CD4-positive, CD25-positive, alpha-beta regulatory T cell (primary cell): ENCODE data around the gene MASP1. TPM values are rescaled to one million over a fixed set of nuclear protein-coding genes. Genes with fewer than 3 reads are reported as not detected.

Source experiments
- ATAC-seq, 2 donors: fragments of 150-1000 bp; cut with Tn5 transposase; one replicate each; pipeline ENCODE4 v1.10.0; 2021; ENCODE audit warnings: low read depth in 2 of 2, moderate number of reproducible peaks in 2 of 2, moderate library complexity in 1 of 2
- DNase-seq, 3 donors: peaks; one replicate each; pipeline versions ENCODE4 v3.0.0 to v3.0.0-alpha.2; 2012 to 2022; ENCODE audit warnings: mixed read lengths in 1 of 3
- H3K27ac ChIP-seq: one replicate; pipeline ENCODE4 v1.7.0; 2013; ENCODE audit warnings: mild to moderate bottlenecking, low read length; ENCODE audit not compliant: insufficient read depth, poor library complexity, severe bottlenecking
- H3K27me3 ChIP-seq: one replicate; pipeline ENCODE4 v1.7.0; 2013; ENCODE audit warnings: low read length; ENCODE audit not compliant: control insufficient read depth, insufficient read depth
- H3K36me3 ChIP-seq: one replicate; pipeline ENCODE4 v1.7.0; 2013; ENCODE audit warnings: mild to moderate bottlenecking, low read length, moderate library complexity; ENCODE audit not compliant: control insufficient read depth, insufficient read depth
- H3K4me1 ChIP-seq: 2 replicates; pipeline ENCODE4 v1.7.0; 2013; ENCODE audit warnings: mild to moderate bottlenecking, low read length; ENCODE audit not compliant: insufficient read depth, control insufficient read depth, poor library complexity, severe bottlenecking
- H3K4me3 ChIP-seq: one replicate; pipeline ENCODE4 v1.7.0; 2013; ENCODE audit warnings: low read depth, mild to moderate bottlenecking, low read length, moderate library complexity
- H3K9me3 ChIP-seq, 2 experiments: 1 replicate in 1 of 2; 2 replicates in 1 of 2; pipeline ENCODE4 v1.7.0; 2013; ENCODE audit warnings: low read length in 2 of 2, mild to moderate bottlenecking in 1 of 2, moderate library complexity in 1 of 2; ENCODE audit not compliant: control insufficient read depth in 2 of 2
- H3K27ac Mint-ChIP-seq, 3 donors: one replicate each; pipeline ENCODE4 v1.8.0; 2020 to 2022; ENCODE audit warnings: mild to moderate bottlenecking in 3 of 3, mixed read lengths in 3 of 3, moderate library complexity in 2 of 3
- H3K27me3 Mint-ChIP-seq: one replicate; pipeline ENCODE4 v1.8.0; 2022; ENCODE audit warnings: mild to moderate bottlenecking, mixed read lengths
- H3K36me3 Mint-ChIP-seq: one replicate; pipeline ENCODE4 v1.8.0; 2020; ENCODE audit warnings: mixed read lengths
- H3K4me1 Mint-ChIP-seq, 4 donors: one replicate each; pipeline ENCODE4 v1.8.0; 2020 to 2022; ENCODE audit warnings: mixed read lengths in 4 of 4, mild to moderate bottlenecking in 1 of 4
- H3K4me3 Mint-ChIP-seq, 4 donors: one replicate each; pipeline ENCODE4 v1.8.0; 2020 to 2022; ENCODE audit warnings: mild to moderate bottlenecking in 4 of 4, mixed read lengths in 4 of 4, moderate library complexity in 3 of 4
- H3K9me3 Mint-ChIP-seq, 7 donors: one replicate each; pipeline ENCODE4 v1.8.0; 2020 to 2022; ENCODE audit warnings: mixed read lengths in 7 of 7, mild to moderate bottlenecking in 3 of 7, moderate library complexity in 2 of 7
- polyA plus RNA-seq, 4 donors: library from polyadenylated mRNA; unstranded; fragments of 300-500 nt; fragmentation: Illumina TruSeq; gene quantifications; one replicate each; pipeline ENCODE4 v1.2.3, GENCODE V29; 2021
- total RNA-seq: library from RNA; stranded (reverse); gene quantifications from one replicate; pipeline ENCODE4 v1.2.3, GENCODE V29; 2022

The MASP1 gene
- total and polyA plus RNA-seq, 5 donors from 2014 or later = not detected

DNA sequence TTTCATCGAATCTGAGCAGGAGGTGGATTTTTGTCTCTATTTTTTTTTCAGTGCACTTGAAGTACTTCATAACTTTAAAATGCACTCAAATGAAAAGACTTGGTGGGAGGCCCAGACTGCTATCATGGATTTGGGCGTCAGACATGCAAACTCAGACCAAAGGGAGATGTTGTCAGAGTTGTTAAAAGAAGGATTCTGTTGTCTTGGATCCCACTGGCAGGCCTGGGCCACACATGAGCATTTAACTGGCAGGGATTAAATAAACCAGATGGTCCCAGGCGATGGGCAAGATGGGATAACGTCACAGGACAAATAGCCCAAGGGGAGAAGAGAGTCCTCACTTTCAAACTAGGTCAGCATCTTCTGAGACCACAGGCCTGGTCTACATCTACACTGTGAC lies 78.8 kb downstream of the MASP1 start:
- ATAC-seq = no peak
- Mint-ChIP-seq H3K27ac (no peak overlapping the region), H3K27me3 (peaks cover 11% of the 10 kb centered on the region), H3K36me3 (no peaks in the 10 kb centered on the region), H3K4me3 (no peak overlapping the region), H3K9me3 (peaks cover 0 to 2% (median 0%) of the 10 kb centered on the region in 7 donors), H3K4me1 (peaks cover 0 to 3% (median 0%) of the 10 kb centered on the region in 4 donors)
- Histone ChIP-seq H3K4me3 (no peak overlapping the region), H3K27me3 (peaks cover 6% of the 10 kb centered on the region), H3K9me3 (no peaks in the 10 kb centered on the region), H3K27ac (no peak overlapping the region), H3K4me1 (no peaks in the 10 kb centered on the region), H3K36me3 (no peaks in the 10 kb centered on the region)
- no peak for DNase-seq

DNA sequence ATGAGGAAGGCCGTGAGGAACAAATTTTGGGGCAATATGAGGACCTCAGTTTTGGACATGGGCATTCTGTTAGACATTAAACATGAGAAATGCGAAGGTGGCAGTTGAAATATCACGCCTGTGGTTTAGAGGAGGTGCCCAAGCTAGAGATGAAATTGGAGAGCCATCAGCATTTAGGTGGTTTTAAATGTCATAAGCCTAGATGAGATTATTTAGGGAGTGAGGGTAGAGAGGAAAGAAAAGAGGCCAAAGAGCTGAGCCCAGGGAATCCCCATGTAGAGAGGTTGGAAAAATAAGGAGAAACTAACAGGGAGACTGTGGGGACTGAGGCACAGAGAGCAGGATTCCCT lies 79.4 kb downstream of the MASP1 start:
- Mint-ChIP-seq H3K27ac (no peak overlapping the region), H3K27me3 (peaks cover 11% of the 10 kb centered on the region), H3K4me3 (no peak overlapping the region), H3K4me1 (peaks cover 0 to 3% (median 0%) of the 10 kb centered on the region in 4 donors), H3K9me3 (peaks cover 0 to 2% (median 0%) of the 10 kb centered on the region in 7 donors), H3K36me3 (no peaks in the 10 kb centered on the region)
- Histone ChIP-seq H3K9me3 (no peaks in the 10 kb centered on the region), H3K4me1 (no peaks in the 10 kb centered on the region), H3K4me3 (no peak overlapping the region), H3K36me3 (no peaks in the 10 kb centered on the region), H3K27ac (no peak overlapping the region), H3K27me3 (peaks cover 6% of the 10 kb centered on the region)
- no peak for ATAC-seq
- no peak for DNase-seq

DNA sequence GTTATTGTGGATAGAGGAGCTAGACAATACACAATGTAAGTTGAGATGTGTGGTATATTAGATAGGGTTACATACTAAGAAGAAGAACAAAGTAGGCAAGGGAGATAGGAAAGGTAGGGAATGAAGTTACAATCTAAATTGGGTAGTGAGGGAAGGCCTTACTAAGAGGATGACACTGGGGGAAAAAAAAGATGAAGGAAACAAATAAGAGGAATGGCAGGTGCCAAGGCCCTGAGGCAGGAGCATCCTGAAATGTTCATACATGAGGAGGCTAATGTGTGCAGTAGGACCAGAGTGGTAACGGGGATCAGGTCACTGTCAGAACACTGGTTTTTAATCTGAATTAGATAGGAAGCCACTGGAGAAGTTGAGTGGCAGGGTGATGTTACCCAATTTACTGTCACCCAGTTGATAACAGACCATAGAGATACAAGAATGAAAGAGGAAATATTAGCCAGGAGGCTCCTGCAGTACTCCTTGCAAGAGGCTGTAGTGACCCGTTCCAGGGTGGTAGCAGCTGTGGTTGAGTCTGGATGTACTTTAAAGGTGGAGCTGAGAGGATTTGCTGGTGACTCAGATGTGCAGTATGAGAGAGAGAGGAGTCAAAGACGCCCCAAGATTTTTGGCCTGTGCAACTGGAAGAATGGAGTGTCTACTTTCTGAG lies 79.9 kb downstream of the MASP1 start:
- Histone ChIP-seq H3K27ac (no peak overlapping the region), H3K27me3 (peaks cover 8% of the 10 kb centered on the region), H3K36me3 (no peaks in the 10 kb centered on the region), H3K4me3 (no peak overlapping the region), H3K4me1 (no peaks in the 10 kb centered on the region), H3K9me3 (no peaks in the 10 kb centered on the region)
- H3K4me1 Mint-ChIP-seq = peaks cover 0 to 3% (median 0%) of the 10 kb centered on the region in 4 donors
- DNase-seq (no peak), ATAC-seq (no peak)
- peaks cover 12% of the 10 kb centered on the region for H3K27me3 Mint-ChIP-seq
- no peaks in the 10 kb centered on the region for H3K36me3 Mint-ChIP-seq
- no peak overlapping the region for H3K27ac Mint-ChIP-seq
- no peak overlapping the region for H3K4me3 Mint-ChIP-seq
- peaks cover 0 to 2% (median 0%) of the 10 kb centered on the region in 7 donors for H3K9me3 Mint-ChIP-seq

- peaks cover 8% of the 10 kb centered on the region for H3K27me3 ChIP-seq
- H3K36me3 ChIP-seq = no peaks in the 10 kb centered on the region
- no peaks in the 10 kb centered on the region for H3K4me1 ChIP-seq
- H3K4me3 ChIP-seq = no peak overlapping the region
- H3K27ac Mint-ChIP-seq = no peak overlapping the region
- peaks cover 16% of the 10 kb centered on the region for H3K27me3 Mint-ChIP-seq
- ATAC-seq (no peak), DNase-seq (no peak)
- no peak overlapping the region for H3K4me3 Mint-ChIP-seq
- no peaks in the 10 kb centered on the region for H3K36me3 Mint-ChIP-seq
- H3K27ac ChIP-seq = no peak overlapping the region
- no peaks in the 10 kb centered on the region for H3K9me3 ChIP-seq
- peaks cover 0 to 2% (median 0%) of the 10 kb centered on the region in 7 donors for H3K9me3 Mint-ChIP-seq
- peaks cover 0 to 4% (median 0%) of the 10 kb centered on the region in 4 donors for H3K4me1 Mint-ChIP-seq
These were observed 80.8 kb downstream of the MASP1 start for GRCh38 chr3:187210545-187211327.

GRCh38 chr3:187210091-187210490 lies 81.4 kb downstream of the MASP1 start:
- H3K4me3 Mint-ChIP-seq = no peak overlapping the region
- peaks cover 0 to 9% (median 0%) of the 10 kb centered on the region in 4 donors for H3K4me1 Mint-ChIP-seq
- no peaks in the 10 kb centered on the region for H3K36me3 Mint-ChIP-seq
- H3K27me3 Mint-ChIP-seq = peaks cover 15% of the 10 kb centered on the region
- ATAC-seq (no peak), DNase-seq (no peak)
- no peaks in the 10 kb centered on the region for H3K4me1 ChIP-seq
- no peak overlapping the region for H3K27ac Mint-ChIP-seq
- no peaks in the 10 kb centered on the region for H3K36me3 ChIP-seq
- H3K4me3 ChIP-seq = no peak overlapping the region
- H3K27me3 ChIP-seq = peaks cover 12% of the 10 kb centered on the region
- no peaks in the 10 kb centered on the region for H3K9me3 ChIP-seq
- H3K9me3 Mint-ChIP-seq = peaks cover 0 to 2% (median 0%) of the 10 kb centered on the region in 7 donors
- H3K27ac ChIP-seq = no peak overlapping the region

DNA sequence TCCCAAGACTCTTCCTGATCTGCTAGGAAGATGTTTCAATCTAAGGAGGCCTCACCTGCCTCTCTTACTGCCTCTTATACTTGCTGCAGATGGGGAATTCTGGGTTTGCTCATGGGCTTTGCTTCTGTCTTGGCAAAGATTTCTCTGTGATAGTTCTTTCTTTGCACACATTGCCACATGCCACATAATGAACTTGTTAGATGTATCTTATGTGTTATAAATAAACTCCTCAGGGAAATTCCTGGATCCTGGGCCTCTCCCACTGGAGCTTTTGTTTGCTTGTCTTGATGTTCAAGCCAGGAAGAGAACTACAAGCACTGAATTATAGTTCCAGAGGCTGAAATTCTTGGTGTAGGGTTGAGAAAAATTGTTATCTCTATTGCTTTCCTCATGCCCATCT lies 82.0 kb downstream of the MASP1 start:
- Mint-ChIP-seq H3K9me3 (peaks cover 0 to 2% (median 0%) of the 10 kb centered on the region in 7 donors), H3K27me3 (peaks cover 15% of the 10 kb centered on the region), H3K4me1 (peaks cover 0 to 10% (median 0%) of the 10 kb centered on the region in 4 donors), H3K4me3 (no peak overlapping the region), H3K36me3 (no peaks in the 10 kb centered on the region), H3K27ac (no peak overlapping the region)
- no peak overlapping the region for H3K27ac ChIP-seq
- peaks cover 14% of the 10 kb centered on the region for H3K27me3 ChIP-seq
- DNase-seq = no peak
- no peak for ATAC-seq
- no peak overlapping the region for H3K4me3 ChIP-seq
- no peaks in the 10 kb centered on the region for H3K36me3 ChIP-seq
- H3K9me3 ChIP-seq = no peaks in the 10 kb centered on the region
- no peaks in the 10 kb centered on the region for H3K4me1 ChIP-seq

- DNase-seq (no peak), ATAC-seq (no peak)
- Histone ChIP-seq H3K4me3 (no peak overlapping the region), H3K36me3 (no peaks in the 10 kb centered on the region), H3K9me3 (no peaks in the 10 kb centered on the region), H3K4me1 (no peaks in the 10 kb centered on the region), H3K27ac (no peak overlapping the region), H3K27me3 (peaks cover 11% of the 10 kb centered on the region)
- Mint-ChIP-seq H3K27me3 (peaks cover 15% of the 10 kb centered on the region), H3K4me3 (no peak overlapping the region), H3K4me1 (peaks cover 0 to 10% (median 0%) of the 10 kb centered on the region in 4 donors), H3K9me3 (peaks cover 0 to 2% (median 0%) of the 10 kb centered on the region in 7 donors), H3K27ac (no peak overlapping the region), H3K36me3 (no peaks in the 10 kb centered on the region)
These were observed 83.4 kb downstream of the MASP1 start for GRCh38 chr3:187208159-187208558.
